Fibroblast of lung (primary cell): ENCODE data around the gene NCBP2.

Experiments used
- EZH2 ChIP-seq: IDR thresholded peaks from 2 replicates; pipeline ENCODE4 v1.5.1; 2012; ENCODE audit warnings: low read length, control low read depth, mild to moderate bottlenecking; ENCODE audit errors: missing control alignments
- TF ChIP-seq, protein P1 (sequence below), 2 donors: IDR thresholded peaks in 1 of 2; conservative IDR thresholded peaks in 1 of 2; 1 replicate in 1 of 2; 2 replicates in 1 of 2; pipeline ENCODE4 v1.5.1; 2011 to 2012; ENCODE audit warnings: low read length in 2 of 2, control low read depth in 1 of 2, inconsistent platforms in 1 of 2, low read depth in 1 of 2, mild to moderate bottlenecking in 1 of 2

GRCh38 chr3:196969660-196970546 lies 27.6 kb upstream of the NCBP2 start:
- TF ChIP-seq, protein P1, sequence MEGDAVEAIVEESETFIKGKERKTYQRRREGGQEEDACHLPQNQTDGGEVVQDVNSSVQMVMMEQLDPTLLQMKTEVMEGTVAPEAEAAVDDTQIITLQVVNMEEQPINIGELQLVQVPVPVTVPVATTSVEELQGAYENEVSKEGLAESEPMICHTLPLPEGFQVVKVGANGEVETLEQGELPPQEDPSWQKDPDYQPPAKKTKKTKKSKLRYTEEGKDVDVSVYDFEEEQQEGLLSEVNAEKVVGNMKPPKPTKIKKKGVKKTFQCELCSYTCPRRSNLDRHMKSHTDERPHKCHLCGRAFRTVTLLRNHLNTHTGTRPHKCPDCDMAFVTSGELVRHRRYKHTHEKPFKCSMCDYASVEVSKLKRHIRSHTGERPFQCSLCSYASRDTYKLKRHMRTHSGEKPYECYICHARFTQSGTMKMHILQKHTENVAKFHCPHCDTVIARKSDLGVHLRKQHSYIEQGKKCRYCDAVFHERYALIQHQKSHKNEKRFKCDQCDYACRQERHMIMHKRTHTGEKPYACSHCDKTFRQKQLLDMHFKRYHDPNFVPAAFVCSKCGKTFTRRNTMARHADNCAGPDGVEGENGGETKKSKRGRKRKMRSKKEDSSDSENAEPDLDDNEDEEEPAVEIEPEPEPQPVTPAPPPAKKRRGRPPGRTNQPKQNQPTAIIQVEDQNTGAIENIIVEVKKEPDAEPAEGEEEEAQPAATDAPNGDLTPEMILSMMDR (conservative IDR thresholded peaks at IDR 0.05 in 1 of 2, IDR thresholded peaks at IDR 0.05 in 1 of 2; ENCODE audit: low read depth in 1 of 2, low read length in 2 of 2): peak; percentile 14 to 29
- TF ChIP-seq EZH2: no peak
